Activated CD4-positive, alpha-beta T cell treated with anti-CD3 and anti-CD28 coated beads for 48 hours (primary cell): ENCODE measurements around the gene PEX16.

ENCODE experiments used
- DNase-seq: peaks from one replicate; pipeline ENCODE4 v3.0.0-alpha.2; 2020

The PEX16 gene

DNA sequence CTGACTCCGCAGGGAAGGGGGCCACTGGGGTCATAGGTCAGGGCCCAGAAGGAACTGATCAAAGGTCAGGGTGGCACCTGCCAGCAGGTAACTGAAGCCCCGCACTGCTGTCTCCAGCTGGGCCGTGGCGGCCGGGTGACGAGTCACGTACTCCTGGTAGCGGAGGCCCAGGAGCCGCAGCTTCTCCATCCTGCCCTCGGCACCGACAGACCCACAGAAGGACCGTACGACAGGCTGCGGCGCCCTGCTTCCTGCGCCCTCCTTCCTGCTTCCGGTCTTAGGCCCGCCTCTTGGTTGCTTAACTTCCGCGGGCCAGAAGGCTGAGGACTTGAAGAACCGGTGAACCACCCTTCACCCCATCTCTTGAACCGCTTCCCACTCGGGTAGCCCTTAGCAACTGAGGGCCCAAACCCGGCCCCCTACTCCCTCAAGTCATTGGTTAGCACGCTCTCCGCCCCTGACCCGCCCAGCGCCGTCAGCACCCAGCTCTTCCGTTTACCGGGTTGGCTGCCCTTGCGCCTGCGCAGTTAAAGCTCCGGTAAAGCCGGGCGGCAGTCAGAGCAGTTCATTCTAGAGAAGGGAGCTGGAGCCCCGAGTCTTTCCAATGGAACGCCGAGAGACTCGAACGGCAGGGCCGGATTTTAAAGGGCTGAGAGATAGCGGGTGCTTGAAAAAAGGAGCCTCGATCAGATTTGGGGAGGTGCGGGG, at the start of gene PEX16:
Gene PEX16, minus strand, starts transcription at position 255 of the 708 bp plus-strand sequence. Its CDS starts 66 bp downstream, at position 189.
- peak; percentile 97 for DNase-seq

DNA sequence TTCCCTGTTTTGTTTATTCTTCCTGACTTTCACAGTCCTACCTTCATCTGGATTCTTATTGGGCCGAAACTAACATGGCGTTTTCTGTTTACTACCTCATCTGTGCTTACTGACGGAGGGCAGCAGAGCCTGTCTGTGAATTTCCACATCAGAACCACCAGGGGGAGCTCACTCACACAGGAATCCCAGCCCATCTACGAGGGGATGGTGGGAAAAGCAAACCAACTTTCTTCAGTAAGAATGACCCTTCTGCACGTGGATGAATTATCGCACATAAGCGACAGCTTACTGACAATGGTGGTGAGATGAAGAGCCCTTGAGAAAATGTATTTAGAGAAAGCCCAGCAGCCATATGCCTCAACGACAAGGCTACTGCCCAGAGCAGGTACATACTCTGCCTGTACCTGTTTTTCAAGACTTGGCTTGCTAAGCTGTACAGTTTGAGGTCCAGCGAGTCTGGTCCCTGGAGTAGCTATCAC, 47.3 kb upstream of the PEX16 start:
- DNase-seq = peak; percentile 64

DNA sequence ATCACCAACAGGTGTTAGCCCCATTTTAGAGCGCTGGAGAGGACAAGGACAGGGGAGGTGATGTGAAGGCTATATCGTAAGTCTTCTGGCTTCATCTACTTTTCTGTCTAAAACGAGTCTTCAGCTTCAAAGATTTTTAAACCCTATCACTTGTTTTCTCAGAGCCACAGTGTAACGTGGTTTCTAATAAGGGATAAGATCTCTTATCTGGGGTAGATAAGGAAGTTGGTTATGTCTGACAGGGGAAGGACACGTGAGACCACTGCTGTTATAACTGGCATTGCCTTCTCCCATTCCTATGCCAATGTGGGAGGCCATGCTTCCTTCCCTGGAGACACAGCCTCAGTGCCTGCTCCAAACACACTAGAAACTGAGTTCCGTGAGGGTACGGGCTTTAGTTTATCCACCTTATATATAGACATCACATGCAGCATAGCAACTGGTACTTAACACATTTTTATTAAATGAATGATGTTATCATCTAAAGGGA, 44.1 kb upstream of the PEX16 start:
- no peak for DNase-seq

GRCh38 chr11:45960387-45961095, 42.9 kb upstream of the PEX16 start:
- DNase-seq = no peak

DNA sequence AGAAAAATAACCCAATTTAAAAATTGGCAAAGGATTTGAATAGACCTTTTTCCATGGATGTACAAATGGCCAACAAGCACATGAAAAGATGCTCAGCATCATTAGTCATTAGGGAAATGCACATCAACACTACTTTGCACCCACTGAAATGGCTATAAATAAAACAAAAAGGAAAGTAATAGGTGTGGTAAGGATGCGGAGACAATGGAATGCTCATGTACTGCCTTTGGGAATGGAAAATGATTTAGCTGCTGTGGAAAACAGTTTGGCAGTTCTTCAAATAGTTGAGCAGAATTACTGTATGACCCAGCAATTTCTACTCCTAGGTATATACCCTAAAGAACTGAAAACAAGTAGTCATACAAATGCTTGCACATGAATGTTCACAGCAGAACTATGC, 42.2 kb upstream of the PEX16 start:
- DNase-seq = no peak

GRCh38 chr11:45949992-45950407, 32.3 kb upstream of the PEX16 start:
- no peak for DNase-seq

DNA sequence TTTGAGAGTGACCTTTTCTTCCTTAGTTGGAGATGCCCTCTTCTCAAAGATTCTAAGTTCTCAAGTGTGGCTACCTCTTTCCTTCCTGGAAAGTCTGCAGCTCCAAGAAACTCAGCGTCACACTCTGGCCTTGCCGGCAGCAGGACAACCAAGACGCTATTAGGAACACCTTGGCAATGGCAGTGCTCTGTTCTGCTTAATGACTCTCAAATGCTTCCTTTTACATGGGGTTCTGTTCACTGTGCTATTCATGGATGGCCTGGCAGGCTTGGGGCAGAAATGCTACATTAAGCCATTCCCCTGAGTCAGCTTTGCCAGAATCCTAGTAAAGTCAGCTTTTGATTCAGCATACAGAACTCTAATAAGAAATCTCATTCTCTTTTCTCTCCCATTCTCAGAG, 30.7 kb upstream of the PEX16 start:
- DNase-seq = no peak

DNA sequence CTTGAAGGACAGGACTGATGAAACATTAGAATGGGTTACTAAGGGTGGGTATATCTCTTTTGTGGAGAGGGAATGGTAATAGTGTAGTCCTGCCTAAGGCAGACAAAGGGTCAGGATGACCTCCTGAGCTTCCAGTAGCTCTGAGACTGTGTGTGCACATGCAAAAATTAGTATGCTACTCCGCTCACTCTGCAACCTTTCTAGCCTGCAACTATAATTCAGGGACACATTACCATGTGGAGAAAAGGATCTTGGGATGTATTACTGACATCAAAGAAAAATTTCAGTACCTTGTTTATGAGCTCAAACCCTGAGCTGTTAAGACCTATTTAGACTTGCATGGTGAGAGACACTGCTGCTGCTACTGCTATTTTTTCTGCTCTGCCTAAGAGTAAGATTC, 30.2 kb upstream of the PEX16 start:
- no peak for DNase-seq

- DNase-seq = no peak
Measured at GRCh38 chr11:45945397-45945999, 27.8 kb upstream of the PEX16 start.

GRCh38 chr11:45942381-45942780, 24.7 kb upstream of the PEX16 start:
- no peak for DNase-seq

GRCh38 chr11:45941285-45941684, 23.6 kb upstream of the PEX16 start:
- DNase-seq = no peak

DNA sequence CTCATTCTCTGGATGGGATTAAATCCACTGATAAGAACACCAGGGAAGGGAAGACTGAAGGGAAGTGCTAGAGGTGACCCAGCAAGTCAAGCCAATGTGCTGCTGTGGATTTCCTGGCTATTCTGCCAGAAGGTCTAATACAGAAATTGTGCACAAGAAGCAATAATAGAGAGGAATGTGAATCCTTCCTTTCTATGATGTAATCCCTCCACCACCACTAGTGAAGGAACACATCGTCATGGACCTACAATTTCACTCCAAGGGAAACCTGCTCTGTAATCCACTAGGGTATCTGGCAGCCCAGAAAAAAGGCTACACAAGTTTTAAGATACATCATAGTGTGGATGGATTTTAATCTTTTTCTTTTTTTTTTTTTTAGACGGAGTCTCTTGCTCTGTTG, 22.2 kb upstream of the PEX16 start:
- no peak for DNase-seq

GRCh38 chr11:45937916-45938315, 20.2 kb upstream of the PEX16 start:
- DNase-seq = no peak

GRCh38 chr11:45936511-45937054, 18.9 kb upstream of the PEX16 start:
- DNase-seq = no peak

- no peak for DNase-seq
Measured at GRCh38 chr11:45935349-45936064, 17.8 kb upstream of the PEX16 start.

DNA sequence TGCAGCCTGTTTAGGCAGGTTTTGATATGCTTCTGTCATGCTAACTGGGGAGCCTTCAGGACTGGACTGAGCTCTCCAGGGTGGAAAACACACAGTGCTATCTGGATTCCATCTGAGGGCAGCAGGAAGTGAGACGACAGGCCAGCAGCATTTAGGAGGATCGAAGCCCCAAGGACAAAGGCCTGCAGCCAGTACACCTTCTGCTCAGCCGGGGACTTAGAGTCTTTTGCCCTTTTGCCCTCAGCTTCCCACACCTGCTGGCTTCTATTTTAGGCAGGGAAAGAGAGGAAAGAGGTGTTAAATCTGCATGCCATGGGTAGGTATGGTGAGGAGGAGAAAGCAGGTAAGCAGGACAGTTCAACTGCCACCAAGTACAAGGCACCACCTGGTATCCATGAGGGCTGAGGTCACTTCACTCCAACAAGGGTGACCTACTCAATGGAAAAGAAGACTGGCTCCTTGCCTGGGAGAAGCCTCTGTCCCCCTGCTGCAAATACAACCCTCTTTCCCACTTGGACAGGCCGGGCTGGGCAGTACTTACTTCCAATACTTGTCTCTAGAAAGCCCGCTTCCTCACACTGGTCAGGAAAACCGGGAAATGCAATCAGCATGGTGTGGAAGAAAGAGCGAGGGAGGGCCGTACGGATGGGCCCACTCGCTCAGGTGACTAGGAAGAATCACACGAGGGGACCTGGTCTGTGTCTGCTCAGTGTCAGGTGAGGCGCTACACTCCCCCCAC, 17.1 kb upstream of the PEX16 start:
- DNase-seq = no peak

DNA sequence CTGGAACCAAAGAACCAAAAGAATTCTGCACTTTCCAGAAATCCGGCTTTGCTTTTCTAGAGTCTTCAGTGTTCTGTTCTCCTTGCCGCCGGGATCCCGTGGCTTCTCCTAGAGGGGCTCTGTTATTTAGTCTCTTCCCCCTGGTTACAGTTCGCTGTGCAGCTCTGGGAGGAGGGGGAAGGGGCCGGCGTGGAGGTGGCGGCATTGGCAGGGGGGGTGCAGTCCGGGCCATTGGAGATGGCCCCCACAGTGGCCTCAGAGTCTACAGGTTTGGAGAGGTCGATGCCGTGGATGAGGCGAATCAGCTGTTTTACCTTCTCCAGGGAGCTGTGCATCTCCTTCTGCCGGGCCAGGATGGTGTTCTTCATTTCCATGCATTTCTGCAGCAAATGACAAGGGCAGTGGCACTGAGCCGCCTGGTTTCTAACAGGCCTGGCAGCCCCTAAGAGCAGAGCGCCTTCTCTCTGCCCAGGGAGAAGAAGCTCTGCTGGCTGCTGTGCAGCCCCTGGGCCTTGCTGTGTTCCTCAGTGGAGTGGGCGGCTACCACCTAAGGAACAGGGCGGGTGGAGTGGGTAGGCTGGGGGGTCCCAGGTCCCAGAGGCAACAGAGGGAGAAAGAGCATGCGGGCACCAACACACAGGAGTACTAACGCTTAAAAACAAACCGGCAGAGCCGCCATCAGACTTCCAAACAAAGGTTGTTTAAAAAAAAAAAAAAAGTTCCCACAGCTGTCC, 16.3 kb upstream of the PEX16 start:
- DNase-seq = no peak

DNA sequence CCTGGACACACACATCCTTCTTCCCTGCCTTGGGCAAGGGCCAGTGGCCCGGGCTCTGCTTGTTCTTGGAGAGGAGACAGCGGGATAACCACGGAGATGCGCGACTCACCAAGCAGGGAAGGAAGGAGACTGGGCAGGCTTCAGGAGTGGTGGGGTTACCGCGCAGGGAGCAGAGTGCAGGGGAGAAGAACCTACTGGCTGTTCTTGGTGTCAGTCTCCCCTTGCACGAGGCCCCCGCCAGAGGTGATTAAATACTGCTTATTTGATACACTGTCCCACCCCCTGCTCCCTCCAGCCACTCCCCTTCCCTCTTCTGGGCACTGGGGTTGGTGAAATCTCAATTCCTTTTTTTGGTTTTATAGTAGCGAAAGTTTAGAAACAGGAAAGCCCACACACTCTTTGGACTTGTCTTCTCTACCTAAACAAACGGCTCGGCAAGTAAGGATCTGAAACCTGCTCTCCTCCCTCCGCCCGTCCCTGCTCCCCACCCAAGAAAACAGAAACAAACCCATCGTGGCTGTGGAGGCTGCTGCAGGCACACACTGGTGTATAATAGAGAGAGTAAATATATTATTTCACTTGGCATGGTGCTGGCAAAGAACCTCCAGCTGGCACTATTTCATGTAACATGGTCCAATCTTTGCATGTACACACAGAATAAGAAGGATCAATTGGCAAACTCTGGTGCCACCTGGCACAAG, 15.6 kb upstream of the PEX16 start:
- no peak for DNase-seq

GRCh38 chr11:45932217-45932616, 14.5 kb upstream of the PEX16 start:
- no peak for DNase-seq

DNA sequence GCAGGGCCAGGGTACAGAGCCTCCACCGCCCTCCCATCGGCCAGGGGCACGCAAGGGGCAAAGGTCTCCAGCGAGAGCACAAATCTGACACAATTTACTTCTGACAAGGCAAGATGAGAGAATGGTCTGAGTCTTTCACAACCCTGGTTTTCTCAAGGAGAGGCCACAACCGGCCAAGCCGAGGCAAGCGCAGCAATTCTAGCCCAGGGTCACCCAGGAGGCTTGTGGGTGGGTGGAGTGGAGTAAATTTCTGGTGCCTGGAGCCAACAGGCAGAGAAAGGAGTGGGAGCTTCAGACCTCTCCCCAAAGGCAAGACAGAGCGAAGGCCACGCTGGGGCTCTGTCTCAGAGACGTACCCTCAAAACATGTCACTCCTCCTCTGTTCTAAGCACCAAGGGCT, 14.1 kb upstream of the PEX16 start:
- no peak for DNase-seq
